HG02840 (cell line): Measurements from ENCODE around the gene CTDNEP1.

Experiments used
- ATAC-seq: cut with Tn5 transposase; IDR thresholded peaks from one replicate; pipeline ENCODE4 v1.9.1; 2021; ENCODE audit warnings: mild to moderate bottlenecking, moderate library complexity, moderate number of reproducible peaks; ENCODE audit not compliant: unreplicated experiment, low FRiP score

The CTDNEP1 gene

DNA sequence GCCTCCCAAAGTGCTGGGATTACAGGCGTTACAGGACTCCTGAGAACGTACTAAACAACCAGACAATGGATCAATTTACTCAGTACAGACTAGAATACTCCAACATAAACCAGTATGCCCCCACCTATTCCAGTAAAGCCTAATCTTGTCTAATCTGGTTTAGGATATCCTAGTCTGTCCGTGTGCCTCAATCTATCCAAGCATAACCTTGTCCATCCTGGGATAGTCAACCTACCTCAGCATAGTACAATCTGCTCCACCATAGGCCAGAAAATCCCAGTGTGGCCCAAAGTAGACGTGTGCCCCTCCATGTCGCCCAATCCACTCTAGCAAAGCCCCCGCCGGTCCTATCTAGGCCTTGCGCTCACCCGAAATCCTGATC lies 17.8 kb downstream of the CTDNEP1 start:
- no peak for ATAC-seq

GRCh38 chr17:7232114-7232513 lies 19.4 kb downstream of the CTDNEP1 start:
- no peak for ATAC-seq

DNA sequence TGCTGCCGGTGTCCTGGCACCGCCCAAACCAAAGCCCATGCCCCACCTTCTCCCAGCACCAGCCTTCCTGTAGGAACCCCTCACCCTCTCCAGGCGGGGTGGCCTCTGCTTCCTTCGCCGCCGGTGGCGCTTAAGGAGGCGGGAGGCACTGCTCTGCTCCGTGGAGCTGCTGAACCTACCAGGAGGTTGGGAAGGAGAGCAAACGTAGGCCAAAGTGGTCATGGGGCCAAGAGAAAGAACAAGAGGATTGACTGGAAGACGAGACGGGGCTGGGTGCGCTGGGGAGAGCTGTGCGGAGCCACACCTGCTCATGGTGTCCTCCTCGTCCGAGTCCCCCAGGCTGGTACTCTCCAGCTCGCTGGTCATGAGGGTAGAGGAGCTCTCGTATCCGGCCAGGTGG lies 22.0 kb downstream of the CTDNEP1 start:
- no peak for ATAC-seq

- no peak for ATAC-seq
Measured at GRCh38 chr17:7228920-7229319, 22.6 kb downstream of the CTDNEP1 start.

GRCh38 chr17:7226721-7227710 lies 24.5 kb downstream of the CTDNEP1 start:
- ATAC-seq: no peak

GRCh38 chr17:7225711-7226331 lies 25.7 kb downstream of the CTDNEP1 start:
- ATAC-seq: no peak

GRCh38 chr17:7224661-7225111 lies 26.8 kb downstream of the CTDNEP1 start:
- no peak for ATAC-seq

- no peak for ATAC-seq
Measured at GRCh38 chr17:7224110-7224509, 27.4 kb downstream of the CTDNEP1 start.

DNA sequence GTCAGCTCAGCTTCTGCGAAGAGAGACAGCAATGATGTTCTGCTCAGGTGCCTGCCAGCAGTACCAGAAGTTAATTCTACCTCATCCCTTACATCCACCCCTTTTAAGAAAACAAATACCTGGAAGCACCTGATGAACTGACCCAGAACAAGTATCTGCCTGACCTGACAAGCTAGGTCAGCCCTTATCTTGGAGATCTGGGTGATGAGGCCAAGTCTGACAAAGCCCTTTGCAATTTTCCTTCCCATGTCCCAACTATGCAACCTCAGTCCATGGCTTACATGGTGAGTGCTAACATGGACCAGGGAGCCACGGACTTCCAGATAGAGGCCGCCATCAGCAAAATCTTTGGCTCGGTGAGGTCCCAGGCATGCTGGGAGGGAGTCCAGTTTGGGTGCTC lies 28.2 kb downstream of the CTDNEP1 start:
- ATAC-seq: no peak

GRCh38 chr17:7222972-7223292 lies 28.6 kb downstream of the CTDNEP1 start:
- ATAC-seq: no peak

- no peak for ATAC-seq
Measured at GRCh38 chr17:7222093-7222971, 29.2 kb downstream of the CTDNEP1 start.

DNA sequence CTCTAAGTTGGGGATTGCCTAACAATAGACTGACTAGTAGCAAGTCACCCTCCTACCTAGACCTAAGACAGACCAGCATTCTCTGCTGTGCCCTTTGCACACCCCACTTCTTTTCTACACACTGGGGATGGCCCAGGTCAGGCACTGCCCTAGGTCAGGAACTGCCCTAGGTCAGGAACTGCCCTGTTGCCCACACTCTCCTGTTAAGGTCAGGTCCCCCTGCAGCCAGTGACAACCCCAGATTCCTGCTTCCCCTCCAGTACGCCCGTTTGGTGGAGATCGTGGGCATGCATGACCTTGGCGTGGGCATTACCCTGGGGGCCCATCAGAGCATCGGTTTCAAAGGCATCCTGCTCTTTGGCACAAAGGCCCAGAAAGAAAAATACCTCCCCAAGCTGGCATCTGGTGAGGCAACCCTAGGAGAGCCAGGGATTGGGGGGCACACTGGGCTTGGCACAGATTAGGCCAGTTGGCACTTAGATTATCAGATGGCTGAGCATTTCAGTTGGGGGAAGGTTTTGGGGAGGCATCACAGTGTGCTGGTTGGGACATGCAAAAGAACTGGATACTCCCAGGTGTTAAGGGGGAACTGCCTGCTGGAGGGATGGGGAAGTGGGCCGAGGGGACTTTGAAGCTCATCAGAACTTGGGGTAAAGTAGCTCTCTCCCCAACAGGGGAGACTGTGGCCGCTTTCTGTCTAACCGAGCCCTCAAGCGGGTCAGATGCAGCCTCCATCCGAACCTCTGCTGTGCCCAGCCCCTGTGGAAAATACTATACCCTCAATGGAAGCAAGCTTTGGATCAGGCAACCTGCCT lies 30.0 kb downstream of the CTDNEP1 start:
- ATAC-seq: no peak

DNA sequence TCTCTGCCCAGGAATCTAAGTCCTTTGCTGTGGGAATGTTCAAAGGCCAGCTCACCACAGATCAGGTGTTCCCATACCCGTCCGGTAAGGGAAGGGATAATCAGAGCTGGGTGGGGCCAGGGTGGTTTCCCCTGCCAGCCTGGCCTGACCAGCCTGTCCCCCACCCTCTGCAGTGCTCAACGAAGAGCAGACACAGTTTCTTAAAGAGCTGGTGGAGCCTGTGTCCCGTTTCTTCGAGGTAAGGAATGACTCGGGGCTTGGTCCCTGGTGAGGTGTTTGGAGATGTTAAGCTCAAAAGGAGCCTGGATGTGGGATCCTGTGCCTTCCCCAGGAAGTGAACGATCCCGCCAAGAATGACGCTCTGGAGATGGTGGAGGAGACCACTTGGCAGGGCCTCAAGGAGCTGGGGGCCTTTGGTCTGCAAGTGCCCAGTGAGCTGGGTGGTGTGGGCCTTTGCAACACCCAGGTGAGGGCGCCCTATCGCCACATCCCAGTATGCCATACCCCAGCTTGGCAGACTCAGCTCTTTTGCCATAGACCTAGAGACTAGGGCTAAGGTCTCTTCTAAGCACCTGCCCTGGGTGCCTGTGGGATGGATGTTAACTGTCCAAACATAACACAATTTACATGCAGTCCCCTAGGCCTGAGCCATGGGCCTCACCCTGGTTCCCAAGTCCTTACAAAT lies 30.8 kb downstream of the CTDNEP1 start:
- ATAC-seq: no peak

GRCh38 chr17:7219812-7220592 lies 31.5 kb downstream of the CTDNEP1 start, which contains the start of the genes ACADVL and DLG4:
TSS of gene ACADVL (plus strand) at chr17:7219938. CDS start at chr17:7219985, 47 bp downstream.
TSS of gene DLG4 (minus strand) at chr17:7219836.
- peak; percentile 52 for ATAC-seq

DNA sequence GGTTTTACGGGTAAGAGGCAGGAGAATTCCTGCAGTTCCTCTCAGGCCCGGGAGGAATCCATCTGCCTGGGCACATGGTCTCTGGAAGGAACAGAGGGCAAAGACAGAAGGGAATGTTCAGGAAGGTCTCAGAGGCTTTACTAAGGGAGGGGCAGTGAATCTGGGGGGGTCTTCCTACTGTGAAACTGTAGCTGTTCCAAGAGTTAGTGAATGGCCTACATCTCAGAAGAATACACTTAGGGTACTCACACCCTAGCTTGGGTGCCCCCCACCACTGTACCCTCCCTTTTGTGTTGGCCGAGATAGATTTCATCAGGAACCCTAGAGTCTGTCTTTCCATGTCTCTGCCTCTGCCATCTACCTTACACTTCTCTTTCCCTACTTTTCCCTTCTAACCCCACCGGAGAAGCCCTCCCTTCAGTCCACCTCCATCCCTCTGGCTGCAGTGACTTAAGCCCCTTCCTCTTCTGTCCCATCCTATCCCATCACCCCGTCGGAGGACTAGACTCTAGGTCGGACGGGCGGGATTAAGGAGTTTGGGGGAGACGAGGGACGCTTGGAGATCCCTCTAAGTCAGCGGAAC lies 32.2 kb downstream of the CTDNEP1 start:
- no peak for ATAC-seq

GRCh38 chr17:7218758-7219157 lies 32.8 kb downstream of the CTDNEP1 start:
- no peak for ATAC-seq

DNA sequence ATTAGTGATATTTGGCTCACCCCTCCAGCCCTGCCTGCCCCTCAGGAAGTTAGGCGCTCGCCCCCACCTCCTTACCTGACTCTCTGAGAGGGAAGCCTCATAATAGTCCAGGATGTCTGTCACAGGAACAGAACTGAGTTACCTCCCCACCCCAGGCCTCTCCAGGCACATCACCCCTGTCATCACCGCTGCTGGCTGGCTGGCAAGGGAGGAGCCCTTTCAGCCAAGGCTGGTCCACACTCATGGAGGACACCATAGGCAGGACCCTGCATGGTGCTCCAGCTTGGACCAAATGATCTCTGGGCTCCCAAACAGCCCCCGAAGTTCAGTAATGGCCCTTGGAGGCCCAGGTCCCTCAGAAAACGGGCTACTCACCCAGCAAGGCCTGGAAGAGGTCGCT lies 33.4 kb downstream of the CTDNEP1 start:
- ATAC-seq: no peak
